Hepatocyte (in vitro differentiated cells): ENCODE results near the gene ALOXE3.

ENCODE experiments used
- CTCF ChIP-seq: fragments of 200-600 bp; sonication (generic); IDR thresholded peaks from 2 replicates; pipeline ENCODE4 v1.5.1; 2016; ENCODE audit warnings: antibody characterized with exemption, mild to moderate bottlenecking; ENCODE audit not compliant: poor library complexity
- EZH2 ChIP-seq: fragments of 200-600 bp; sonication (generic); IDR thresholded peaks from 2 replicates; pipeline ENCODE4 v1.6.1; 2016; ENCODE audit warnings: antibody characterized with exemption, mild to moderate bottlenecking, borderline replicate concordance
- EZH2phosphoT487 ChIP-seq: fragments of 200-600 bp; sonication (generic); IDR thresholded peaks from one replicate; pipeline ENCODE4 v1.6.1; 2018; ENCODE audit warnings: antibody characterized with exemption, mild to moderate bottlenecking, low read depth, moderate library complexity; ENCODE audit not compliant: unreplicated experiment, severe bottlenecking

DNA sequence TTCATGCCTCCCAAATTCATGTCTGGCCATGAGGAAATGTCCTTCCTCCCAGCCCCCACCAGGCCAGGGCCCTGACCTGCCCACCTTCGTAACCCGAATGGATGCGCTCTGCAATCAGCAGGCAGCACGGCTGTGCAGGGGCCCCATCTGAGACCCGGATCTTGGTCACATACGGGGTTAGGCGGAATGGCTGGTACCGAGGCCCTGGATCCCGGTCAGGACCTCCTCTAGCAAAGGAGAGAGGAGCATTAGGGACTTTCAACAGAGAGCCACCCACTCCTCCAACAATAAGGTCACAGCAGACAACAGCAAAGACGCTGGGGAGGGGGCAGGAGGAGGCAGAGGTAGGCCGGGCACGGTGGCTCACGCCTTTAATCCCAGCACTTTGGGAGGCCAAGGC is 30.2 kb upstream of the ALOXE3 start:
- TF ChIP-seq CTCF (no peak), EZH2phosphoT487 (no peak), EZH2 (no peak)
